ENCODE measurements around the gene TMEM190.

The TMEM190 gene

GRCh38 chr19:55379174-55379573 lies 2.5 kb downstream of the TMEM190 start:
- H3K4me3 ChIP-seq (ENCODE audit: low read depth, low read length), result no peak overlapping the region
- in situ Hi-C loops (cut with HindIII; ENCODE audit: low sequenced_read_pairs), result no loop called here
- TF ChIP-seq CTCF (IDR thresholded peaks at IDR 0.05; ENCODE audit: low read depth, low read length, missing control alignments), result no peak
- DNase-seq (ENCODE audit: low read depth), result no peak

DNA sequence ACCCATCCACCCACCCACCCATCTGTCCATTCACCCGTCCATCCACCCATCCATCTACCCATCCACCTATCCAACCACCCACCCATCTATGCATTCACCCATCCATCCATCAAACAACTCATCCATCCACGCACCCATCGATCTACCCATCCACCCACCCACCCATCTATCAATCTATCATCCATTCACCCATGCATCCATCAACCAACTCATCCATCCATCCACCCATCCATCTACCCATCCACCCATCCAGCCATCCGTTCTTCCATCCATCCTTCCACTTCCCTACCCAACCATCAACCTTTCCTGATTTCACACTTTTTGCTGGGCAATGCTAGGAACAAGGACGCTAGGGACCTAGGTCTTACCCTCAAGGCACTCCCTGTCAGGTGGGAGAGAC lies 5.4 kb downstream of the TMEM190 start:
- DNase-seq (ENCODE audit: low read depth), result no peak
- in situ Hi-C loops (cut with HindIII; ENCODE audit: low sequenced_read_pairs), result no loop called here
- no peak overlapping the region for H3K4me3 ChIP-seq (ENCODE audit: low read depth, low read length)
- no peak for TF ChIP-seq CTCF (IDR thresholded peaks at IDR 0.05; ENCODE audit: low read depth, low read length, missing control alignments)

GRCh38 chr19:55382522-55383054 lies 6.0 kb downstream of the TMEM190 start:
- no peak overlapping the region for H3K4me3 ChIP-seq (ENCODE audit: low read depth, low read length)
- in situ Hi-C loops (cut with HindIII; ENCODE audit: low sequenced_read_pairs), result no loop called here
- no peak for DNase-seq (ENCODE audit: low read depth)
- TF ChIP-seq CTCF (IDR thresholded peaks at IDR 0.05; ENCODE audit: low read depth, low read length, missing control alignments), result no peak

GRCh38 chr19:55383279-55384130 lies 6.9 kb downstream of the TMEM190 start:
- TF ChIP-seq CTCF (IDR thresholded peaks at IDR 0.05; ENCODE audit: low read depth, low read length, missing control alignments), result no peak
- peak overlapping the region; percentile 26 for H3K4me3 ChIP-seq (ENCODE audit: low read depth, low read length)
- no peak for DNase-seq (ENCODE audit: low read depth)
- in situ Hi-C loops (cut with HindIII; ENCODE audit: low sequenced_read_pairs), result no loop called here

GRCh38 chr19:55384131-55384919 lies 7.7 kb downstream of the TMEM190 start, which contains the start of gene TMEM238:
TMEM238 (minus strand) TSS chr19:55384292; CDS start chr19:55384259, 33 bp downstream.
- no peak for DNase-seq (ENCODE audit: low read depth)
- no peak for TF ChIP-seq CTCF (IDR thresholded peaks at IDR 0.05; ENCODE audit: low read depth, low read length, missing control alignments)
- H3K4me3 ChIP-seq (ENCODE audit: low read depth, low read length), result peak within 1 kb of the TSS; percentile 97
- in situ Hi-C loops (cut with HindIII; ENCODE audit: low sequenced_read_pairs), result no loop called here

GRCh38 chr19:55384920-55385723 lies 8.5 kb downstream of the TMEM190 start:
- peak; percentile 88 for DNase-seq (ENCODE audit: low read depth)
- TF ChIP-seq CTCF (IDR thresholded peaks at IDR 0.05; ENCODE audit: low read depth, low read length, missing control alignments), result no peak
- H3K4me3 ChIP-seq (ENCODE audit: low read depth, low read length), result peak overlapping the region; percentile 97
- in situ Hi-C loops (cut with HindIII; ENCODE audit: low sequenced_read_pairs), result loop anchor here (5.0 kb wide), 1 partner anchor 208 kb away; no protein-coding TSS in a partner anchor
